ENCODE data around the gene EHD2.

GRCh38 chr19:47752440-47753211, 39.4 kb downstream of the EHD2 start:
- TF ChIP-seq EZH2phosphoT487 (conservative IDR thresholded peaks at IDR 0.05; ENCODE audit: low read length) (no peak), CTCF (IDR thresholded peaks at IDR 0.05; ENCODE audit: insufficient read depth, low read length, poor library complexity, severe bottlenecking) (no peak)

All from SU-DHL-6 (cell line).